ENCODE results near the gene CDC27. TPM values are rescaled to one million over a fixed set of nuclear protein-coding genes. Genes with fewer than 3 reads are reported as not detected.
"Not testable (repeated sequence)": the region's sequence is repeated elsewhere in the genome, so short reads cannot be mapped to it uniquely, and the experiment has no call there.

The CDC27 gene
- polyA plus RNA-seq, 1 donor (not counting 4 experiments of a cell fraction or from before 2014, with no cell fraction given), result 95.6 TPM

GRCh38 chr17:47219621-47220475 is 30.8 kb upstream of the CDC27 start:
- H3K4me3 ChIP-seq (ENCODE audit: control insufficient read depth in 2 of 3, extremely low read depth in 1 of 3, insufficient read depth in 2 of 3, low read depth in 1 of 3, low read length in 3 of 3), result no peak overlapping the region
- H3K4me2 ChIP-seq (ENCODE audit: control insufficient read depth, extremely low read depth, insufficient read depth, low read depth, low read length), result no peak overlapping the region
- H3K9me3 ChIP-seq (ENCODE audit: control insufficient read depth, low read depth, low read length), result no peaks in the 10 kb centered on the region
- dilution Hi-C loops (cut with MboI; ENCODE audit: extremely low pct_ligation_motif_present, low sequenced_read_pairs), result no loop called here
- no peak overlapping the region for H2AFZ ChIP-seq (ENCODE audit: control insufficient read depth, low read length)
- no peaks in the 10 kb centered on the region for H3K79me2 ChIP-seq (ENCODE audit: control insufficient read depth, insufficient read depth, low read length)
- no peaks in the 10 kb centered on the region for H4K20me1 ChIP-seq (ENCODE audit: control insufficient read depth, extremely low read depth, insufficient read depth, low read length)
- no peak for FAIRE-seq
- H3K4me1 ChIP-seq (ENCODE audit: control insufficient read depth, extremely low read depth, insufficient read depth, low read length), result peaks cover 13% of the 10 kb centered on the region
- H3K9ac ChIP-seq (ENCODE audit: control insufficient read depth, extremely low read depth, insufficient read depth, low read length), result no peak overlapping the region
- H3K27ac ChIP-seq (ENCODE audit: control insufficient read depth, insufficient read depth, low read length), result no peak overlapping the region
- TF ChIP-seq CTCF (optimal IDR thresholded peaks at IDR 0.05 in 1 of 3, IDR thresholded peaks at IDR 0.05 in 1 of 3, conservative IDR thresholded peaks at IDR 0.05 in 1 of 3; ENCODE audit: extremely low read depth in 1 of 3, insufficient read depth in 2 of 3, low read length in 3 of 3), result no peak
- no peak for TF ChIP-seq EZH2 (IDR thresholded peaks at IDR 0.05; ENCODE audit: low read length)
- DNase-seq (ENCODE audit: low read depth, low spot score), result no peak
- no peaks in the 10 kb centered on the region for H3K27me3 ChIP-seq (ENCODE audit: control insufficient read depth, extremely low read depth, insufficient read depth, low read length)
- no peaks in the 10 kb centered on the region for H3K36me3 ChIP-seq (ENCODE audit: control insufficient read depth in 2 of 2, extremely low read depth in 1 of 2, insufficient read depth in 2 of 2, low read length in 2 of 2)
- no peaks in the 10 kb centered on the region for H3K9me1 ChIP-seq (ENCODE audit: control insufficient read depth, extremely low read depth, insufficient read depth, low read length)

GRCh38 chr17:47218896-47219430 is 29.9 kb upstream of the CDC27 start:
- Histone ChIP-seq H3K9me1 (ENCODE audit: control insufficient read depth, extremely low read depth, insufficient read depth, low read length) (no peaks in the 10 kb centered on the region), H3K27me3 (ENCODE audit: control insufficient read depth, extremely low read depth, insufficient read depth, low read length) (no peaks in the 10 kb centered on the region), H3K4me3 (ENCODE audit: control insufficient read depth in 2 of 3, extremely low read depth in 1 of 3, insufficient read depth in 2 of 3, low read depth in 1 of 3, low read length in 3 of 3) (no peak overlapping the region), H3K9ac (ENCODE audit: control insufficient read depth, extremely low read depth, insufficient read depth, low read length) (no peak overlapping the region), H3K79me2 (ENCODE audit: control insufficient read depth, insufficient read depth, low read length) (no peaks in the 10 kb centered on the region), H3K4me1 (ENCODE audit: control insufficient read depth, extremely low read depth, insufficient read depth, low read length) (peaks cover 10% of the 10 kb centered on the region), H2AFZ (ENCODE audit: control insufficient read depth, low read length) (no peak overlapping the region), H3K36me3 (ENCODE audit: control insufficient read depth in 2 of 2, extremely low read depth in 1 of 2, insufficient read depth in 2 of 2, low read length in 2 of 2) (no peaks in the 10 kb centered on the region), H3K9me3 (ENCODE audit: control insufficient read depth, low read depth, low read length) (no peaks in the 10 kb centered on the region), H4K20me1 (ENCODE audit: control insufficient read depth, extremely low read depth, insufficient read depth, low read length) (no peaks in the 10 kb centered on the region), H3K4me2 (ENCODE audit: control insufficient read depth, extremely low read depth, insufficient read depth, low read depth, low read length) (no peak overlapping the region), H3K27ac (ENCODE audit: control insufficient read depth, insufficient read depth, low read length) (no peak overlapping the region)
- no peak for TF ChIP-seq CTCF (optimal IDR thresholded peaks at IDR 0.05 in 1 of 3, IDR thresholded peaks at IDR 0.05 in 1 of 3, conservative IDR thresholded peaks at IDR 0.05 in 1 of 3; ENCODE audit: extremely low read depth in 1 of 3, insufficient read depth in 2 of 3, low read length in 3 of 3)
- no peak for TF ChIP-seq EZH2 (IDR thresholded peaks at IDR 0.05; ENCODE audit: low read length)
- DNase-seq (ENCODE audit: low read depth, low spot score) (no peak), FAIRE-seq (no peak)
- dilution Hi-C loops (cut with MboI; ENCODE audit: extremely low pct_ligation_motif_present, low sequenced_read_pairs), result no loop called here

DNA sequence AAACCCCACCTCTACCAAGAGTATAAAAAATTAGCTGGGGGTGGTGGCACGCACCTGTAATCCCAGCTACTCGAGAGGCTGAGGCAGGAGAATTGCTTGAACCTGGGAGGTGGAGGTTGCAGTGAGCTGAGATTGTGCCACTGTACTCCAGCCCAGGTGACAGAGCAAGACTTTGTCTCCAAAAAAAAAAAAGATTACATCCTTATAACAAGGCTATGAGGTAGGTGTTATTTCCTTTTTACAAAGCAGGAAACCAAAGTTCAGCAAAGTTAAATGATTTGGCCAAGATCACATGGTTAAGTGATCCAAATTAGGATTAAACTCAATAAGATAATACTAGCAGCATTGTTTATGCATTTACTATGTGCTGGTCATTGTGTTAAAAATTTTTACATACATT is 28.2 kb upstream of the CDC27 start:
- H3K36me3 ChIP-seq (ENCODE audit: control insufficient read depth in 2 of 2, extremely low read depth in 1 of 2, insufficient read depth in 2 of 2, low read length in 2 of 2); H2AFZ ChIP-seq (ENCODE audit: control insufficient read depth, low read length); H4K20me1 ChIP-seq (ENCODE audit: control insufficient read depth, extremely low read depth, insufficient read depth, low read length); H3K9me3 ChIP-seq (ENCODE audit: control insufficient read depth, low read depth, low read length); H3K4me2 ChIP-seq (ENCODE audit: control insufficient read depth, extremely low read depth, insufficient read depth, low read depth, low read length); dilution Hi-C loops (cut with MboI; ENCODE audit: extremely low pct_ligation_motif_present, low sequenced_read_pairs); DNase-seq (ENCODE audit: low read depth, low spot score); H3K4me3 ChIP-seq (ENCODE audit: control insufficient read depth in 2 of 3, extremely low read depth in 1 of 3, insufficient read depth in 2 of 3, low read depth in 1 of 3, low read length in 3 of 3); H3K9me1 ChIP-seq (ENCODE audit: control insufficient read depth, extremely low read depth, insufficient read depth, low read length); H3K79me2 ChIP-seq (ENCODE audit: control insufficient read depth, insufficient read depth, low read length); H3K9ac ChIP-seq (ENCODE audit: control insufficient read depth, extremely low read depth, insufficient read depth, low read length); H3K27me3 ChIP-seq (ENCODE audit: control insufficient read depth, extremely low read depth, insufficient read depth, low read length); FAIRE-seq; H3K4me1 ChIP-seq (ENCODE audit: control insufficient read depth, extremely low read depth, insufficient read depth, low read length); H3K27ac ChIP-seq (ENCODE audit: control insufficient read depth, insufficient read depth, low read length): not testable (repeated sequence)

Data from keratinocyte (primary cell).